Naive thymus-derived CD4-positive, alpha-beta T cell (primary cell): ENCODE measurements around the gene AICDA. TPM values are rescaled to one million over a fixed set of nuclear protein-coding genes. Genes with fewer than 3 reads are reported as not detected.
A peak's percentile ranks its signal among the peaks of the same experiment; 100 is the strongest.
"Not testable (repeated sequence)": the region's sequence is repeated elsewhere in the genome, so short reads cannot be mapped to it uniquely, and the experiment has no call there.

Experiments used
- ATAC-seq: fragments of 150-1000 bp; cut with Tn5 transposase; 2 replicates; pipeline ENCODE4 v1.10.0; 2021; ENCODE audit warnings: mild to moderate bottlenecking, moderate library complexity
- CTCF ChIA-PET: fragments of 350-600 bp; sonication (Branson Sonifier 250); formaldehyde crosslinking; loops from one replicate; lab custom pipeline; 2021; ENCODE audit warnings: antibody characterized with exemption; lab: Charles Lee
- POLR2A ChIA-PET: fragments of 350-600 bp; sonication (Branson Sonifier 250); formaldehyde crosslinking; loops from one replicate; lab custom pipeline; 2021; ENCODE audit warnings: antibody characterized with exemption, inconsistent platforms; lab: Charles Lee
- DNase-seq, 9 donors: peaks; one replicate each; pipeline versions ENCODE4 v3.0.0 to v3.0.0-alpha.2; 2020 to 2022; ENCODE audit warnings: mixed read lengths in 1 of 9
- H3K27ac ChIP-seq: one replicate; pipeline ENCODE4 v1.7.0; 2013; ENCODE audit warnings: mild to moderate bottlenecking, low read depth, low read length, moderate library complexity
- H3K27me3 ChIP-seq, 2 donors: one replicate each; pipeline ENCODE4 v1.7.0; 2013; ENCODE audit warnings: low read length in 2 of 2, mild to moderate bottlenecking in 2 of 2, moderate library complexity in 2 of 2; ENCODE audit not compliant: control insufficient read depth in 2 of 2, insufficient read depth in 2 of 2
- H3K36me3 ChIP-seq, 3 experiments: 1 replicate in 2 of 3; 2 replicates in 1 of 3; pipeline ENCODE4 v1.7.0; 2013; ENCODE audit warnings: low read length in 3 of 3, mild to moderate bottlenecking in 3 of 3, moderate library complexity in 1 of 3; ENCODE audit not compliant: insufficient read depth in 3 of 3, control insufficient read depth in 2 of 3
- H3K4me1 ChIP-seq, 2 donors: one replicate each; pipeline ENCODE4 v1.7.0; 2013; ENCODE audit warnings: low read length in 2 of 2, mild to moderate bottlenecking in 2 of 2, moderate library complexity in 1 of 2; ENCODE audit not compliant: control insufficient read depth in 2 of 2, insufficient read depth in 2 of 2
- H3K4me3 ChIP-seq: 2 replicates; pipeline ENCODE4 v1.7.0; 2013; ENCODE audit warnings: mild to moderate bottlenecking, low read length
- H3K9me3 ChIP-seq, 3 experiments: 1 replicate in 2 of 3; 2 replicates in 1 of 3; pipeline ENCODE4 v1.7.0; 2013; ENCODE audit warnings: low read length in 3 of 3; ENCODE audit not compliant: control insufficient read depth in 2 of 3
- H3K27ac Mint-ChIP-seq, 9 donors: one replicate each; pipeline ENCODE4 v1.8.0; 2020 to 2022; ENCODE audit warnings: mixed read lengths in 9 of 9, mild to moderate bottlenecking in 8 of 9, moderate library complexity in 5 of 9, inconsistent platforms in 2 of 9
- H3K27me3 Mint-ChIP-seq, 5 donors: one replicate each; pipeline ENCODE4 v1.8.0; 2021 to 2022; ENCODE audit warnings: mixed read lengths in 5 of 5, mild to moderate bottlenecking in 1 of 5
- H3K36me3 Mint-ChIP-seq, 5 donors: one replicate each; pipeline ENCODE4 v1.8.0; 2020 to 2022; ENCODE audit warnings: mixed read lengths in 5 of 5, mild to moderate bottlenecking in 3 of 5, inconsistent platforms in 1 of 5
- H3K4me1 Mint-ChIP-seq, 7 donors: one replicate each; pipeline ENCODE4 v1.8.0; 2020 to 2022; ENCODE audit warnings: mixed read lengths in 7 of 7, mild to moderate bottlenecking in 3 of 7, inconsistent platforms in 1 of 7
- H3K4me3 Mint-ChIP-seq, 10 donors: one replicate each; pipeline ENCODE4 v1.8.0; 2020 to 2022; ENCODE audit warnings: mild to moderate bottlenecking in 10 of 10, mixed read lengths in 10 of 10, moderate library complexity in 6 of 10, inconsistent platforms in 2 of 10
- H3K9me3 Mint-ChIP-seq, 11 donors: one replicate each; pipeline ENCODE4 v1.8.0; 2020 to 2022; ENCODE audit warnings: mixed read lengths in 11 of 11, mild to moderate bottlenecking in 4 of 11, inconsistent platforms in 1 of 11, moderate library complexity in 1 of 11
- intact Hi-C, 2 donors: fragments of 100-400 bp; cut with micrococcal nuclease; formaldehyde crosslinking; loops; one replicate each; pipeline ENCODE4 v1.15.1; 2023
- polyA plus RNA-seq, 2 donors: library from polyadenylated mRNA; unstranded; fragments of 300-500 nt; fragmentation: Illumina TruSeq; gene quantifications; one replicate each; pipeline ENCODE4 v1.2.3, GENCODE V29; 2021
- total RNA-seq, 6 experiments: library from RNA in 5 of 6; stranded (reverse) in 5 of 6; gene quantifications; 1 replicate in 5 of 6; 2 replicates in 1 of 6; pipeline ENCODE4 v1.2.3 and lab custom pipeline; 2021 to 2026

Gene AICDA
- total and polyA plus RNA-seq, 7 experiments from 2014 or later, result not detected

DNA sequence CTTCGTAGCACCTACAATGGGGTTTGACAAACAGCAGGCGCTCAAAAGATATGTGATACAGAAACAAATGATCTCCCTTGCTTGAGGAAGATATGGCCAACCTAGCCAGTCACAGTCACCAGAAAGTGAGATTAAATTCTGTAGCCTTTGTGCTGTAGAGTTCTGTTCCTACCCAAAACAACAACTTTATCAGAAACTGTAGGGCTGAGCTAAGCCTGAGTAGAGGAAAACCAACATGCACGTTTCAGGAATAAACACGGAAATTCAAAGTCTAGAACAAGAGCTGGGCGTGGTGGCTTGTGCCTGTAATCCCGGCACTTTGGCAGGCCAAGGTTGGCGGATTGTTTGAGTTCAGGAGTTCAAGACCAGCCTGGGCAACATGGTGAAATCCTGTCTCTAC is 23.0 kb downstream of the AICDA start:
- no peaks in the 10 kb centered on the region for H3K36me3 Mint-ChIP-seq
- no peaks in the 10 kb centered on the region for H3K9me3 ChIP-seq
- H3K27ac ChIP-seq, result no peak overlapping the region
- no peak overlapping the region for H3K27ac Mint-ChIP-seq
- H3K4me1 Mint-ChIP-seq, result peaks cover 0 to 5% (median 0%) of the 10 kb centered on the region in 7 donors
- ATAC-seq, result no peak
- intact Hi-C loops, result no loop called here
- no peaks in the 10 kb centered on the region for H3K27me3 ChIP-seq
- no peak overlapping the region for H3K4me3 Mint-ChIP-seq
- peaks cover 0 to 11% (median 0%) of the 10 kb centered on the region in 5 donors for H3K27me3 Mint-ChIP-seq
- H3K9me3 Mint-ChIP-seq, result no peaks in the 10 kb centered on the region
- ChIA-PET CTCF (interaction anchor here (1.0 kb wide), 1 partner anchor 45 kb away, joined by 3 read pairs; no protein-coding TSS in a partner anchor), POLR2A (no interaction called here)
- no peaks in the 10 kb centered on the region for H3K36me3 ChIP-seq
- H3K4me1 ChIP-seq, result no peaks in the 10 kb centered on the region
- no peak for DNase-seq
- no peak overlapping the region for H3K4me3 ChIP-seq

DNA sequence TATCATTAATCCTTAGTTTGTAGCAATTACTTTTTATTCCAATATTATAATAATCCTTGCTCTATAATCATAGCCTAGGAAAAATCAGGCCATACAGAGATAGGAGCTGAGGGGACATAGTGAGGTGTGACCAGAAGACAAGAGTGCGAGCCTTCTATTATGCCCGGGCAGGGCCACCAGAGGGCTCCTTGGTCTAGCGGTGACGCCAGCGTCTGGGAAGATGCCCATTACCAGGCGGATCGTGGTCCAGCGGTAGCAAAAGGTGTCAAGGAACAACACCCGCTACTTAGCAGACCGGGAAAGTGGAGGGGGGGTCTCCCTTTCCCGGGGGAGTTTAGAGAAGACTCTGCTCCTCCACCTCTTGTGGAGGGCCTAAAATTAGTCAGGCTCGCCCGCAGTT is 28.2 kb downstream of the AICDA start:
- H3K9me3 Mint-ChIP-seq, H3K4me3 Mint-ChIP-seq, DNase-seq, H3K4me1 ChIP-seq, CTCF ChIA-PET, intact Hi-C loops, H3K36me3 Mint-ChIP-seq, H3K4me3 ChIP-seq, H3K27me3 Mint-ChIP-seq, H3K27me3 ChIP-seq, H3K36me3 ChIP-seq, ATAC-seq, H3K27ac Mint-ChIP-seq, H3K27ac ChIP-seq, H3K9me3 ChIP-seq, POLR2A ChIA-PET, H3K4me1 Mint-ChIP-seq: not testable (repeated sequence)

DNA sequence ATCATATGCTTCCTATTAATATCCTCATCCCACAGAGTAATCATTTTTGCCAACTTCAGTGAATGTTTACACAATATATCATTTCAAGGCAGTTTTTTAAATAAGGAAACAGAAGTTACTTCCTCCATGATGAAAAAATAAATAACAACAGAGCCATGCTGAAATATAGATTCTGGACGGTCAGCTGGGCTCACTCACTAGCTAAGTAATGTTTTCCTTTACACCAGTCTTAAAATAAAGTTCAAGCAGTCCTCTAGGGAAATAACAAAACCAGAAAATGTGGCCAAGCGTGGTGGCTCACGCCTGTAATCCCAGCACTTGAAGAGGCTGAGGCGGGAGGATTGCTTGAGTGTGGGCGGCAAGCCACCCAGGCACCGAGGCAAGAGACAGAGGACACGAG is 28.7 kb downstream of the AICDA start:
- intact Hi-C loops, result no loop called here
- no peak for ATAC-seq
- ChIA-PET CTCF (no interaction called here), POLR2A (no interaction called here)
- H3K4me1 Mint-ChIP-seq, result peaks cover 0 to 1% (median 0%) of the 10 kb centered on the region in 7 donors
- Histone ChIP-seq H3K4me1 (no peaks in the 10 kb centered on the region), H3K4me3 (no peak overlapping the region), H3K27me3 (no peaks in the 10 kb centered on the region), H3K9me3 (no peaks in the 10 kb centered on the region), H3K36me3 (no peaks in the 10 kb centered on the region), H3K27ac (no peak overlapping the region)
- H3K4me3 Mint-ChIP-seq, result no peak overlapping the region
- H3K9me3 Mint-ChIP-seq, result peaks cover 0 to 1% (median 0%) of the 10 kb centered on the region in 11 donors
- H3K36me3 Mint-ChIP-seq, result no peaks in the 10 kb centered on the region
- no peak for DNase-seq
- no peak overlapping the region for H3K27ac Mint-ChIP-seq
- H3K27me3 Mint-ChIP-seq, result peaks cover 0 to 3% (median 0%) of the 10 kb centered on the region in 5 donors

DNA sequence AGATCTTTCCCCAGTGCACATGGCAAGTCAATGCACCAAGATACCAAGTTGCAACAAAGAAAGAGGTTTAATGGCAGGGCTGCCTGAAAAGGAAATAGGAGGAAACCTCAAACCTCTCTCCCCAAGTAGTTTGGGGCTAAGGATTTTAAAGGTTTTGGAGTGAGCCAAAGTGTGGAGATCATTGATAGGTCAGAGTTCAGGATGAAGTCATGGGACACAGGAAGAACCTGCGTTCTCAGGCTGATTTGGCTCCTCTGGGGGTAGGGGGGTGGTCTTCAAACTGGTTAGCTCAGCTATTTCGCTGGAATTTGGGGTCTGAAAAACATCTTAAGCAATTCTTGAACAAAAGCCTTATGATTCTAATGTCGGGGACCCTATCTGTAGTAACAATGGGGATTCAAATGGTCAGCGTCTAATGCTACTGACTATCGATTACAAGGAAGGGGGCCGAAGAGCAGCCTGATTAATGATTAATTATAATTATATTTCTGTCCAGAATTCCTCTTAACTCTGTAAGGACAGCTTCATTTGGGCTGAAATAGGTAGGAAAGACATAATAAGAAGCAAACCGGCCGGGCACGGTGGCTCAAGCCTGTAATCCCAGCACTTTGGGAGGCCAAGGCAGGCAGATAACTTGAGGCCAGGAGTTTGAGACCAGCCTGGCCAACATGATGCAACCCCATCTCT is 31.4 kb downstream of the AICDA start:
- CTCF ChIA-PET, result no interaction called here
- no peaks in the 10 kb centered on the region for H3K9me3 ChIP-seq
- Mint-ChIP-seq H3K27ac (no peak overlapping the region), H3K4me3 (no peak overlapping the region), H3K4me1 (peaks cover 0 to 1% (median 0%) of the 10 kb centered on the region in 7 donors), H3K36me3 (no peaks in the 10 kb centered on the region), H3K9me3 (peaks cover 0 to 1% (median 0%) of the 10 kb centered on the region in 11 donors), H3K27me3 (peaks cover 0 to 8% (median 0%) of the 10 kb centered on the region in 5 donors)
- H3K36me3 ChIP-seq, result no peaks in the 10 kb centered on the region
- no peaks in the 10 kb centered on the region for H3K27me3 ChIP-seq
- no peak overlapping the region for H3K4me3 ChIP-seq
- H3K4me1 ChIP-seq, result no peaks in the 10 kb centered on the region
- no peak overlapping the region for H3K27ac ChIP-seq
- POLR2A ChIA-PET, result no interaction called here
- no peak for DNase-seq
- intact Hi-C loops, result no loop called here
- no peak for ATAC-seq

DNA sequence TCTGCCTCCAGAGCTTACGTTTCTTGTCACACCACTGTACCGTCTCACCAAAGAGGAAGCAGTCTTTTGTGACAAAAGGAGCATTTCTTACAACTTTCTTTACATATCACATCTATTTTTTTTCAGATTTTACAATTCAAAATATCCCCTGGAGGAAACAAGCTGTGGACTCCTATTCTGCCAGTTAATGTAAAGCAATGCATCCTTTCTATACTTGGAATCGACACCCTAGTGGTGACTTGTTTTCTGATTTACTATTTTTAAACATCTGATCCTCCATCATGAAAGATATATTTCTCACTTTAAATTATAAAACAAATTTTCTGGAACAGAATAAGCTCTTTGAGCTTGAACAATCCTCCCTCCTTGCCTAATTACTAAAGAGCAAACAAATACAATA is 34.8 kb downstream of the AICDA start:
- Mint-ChIP-seq H3K4me1 (peaks cover 0 to 6% (median under 1%) of the 10 kb centered on the region in 7 donors), H3K27me3 (peaks cover 0 to 12% (median 0%) of the 10 kb centered on the region in 5 donors), H3K9me3 (no peaks in the 10 kb centered on the region), H3K4me3 (no peak overlapping the region), H3K36me3 (no peaks in the 10 kb centered on the region), H3K27ac (no peak overlapping the region)
- Histone ChIP-seq H3K36me3 (no peaks in the 10 kb centered on the region), H3K9me3 (no peaks in the 10 kb centered on the region), H3K4me3 (no peak overlapping the region), H3K27me3 (no peaks in the 10 kb centered on the region), H3K27ac (no peak overlapping the region), H3K4me1 (no peaks in the 10 kb centered on the region)
- ATAC-seq (no peak), DNase-seq (no peak)
- intact Hi-C loops, result no loop called here
- ChIA-PET POLR2A (no interaction called here), CTCF (no interaction called here)

DNA sequence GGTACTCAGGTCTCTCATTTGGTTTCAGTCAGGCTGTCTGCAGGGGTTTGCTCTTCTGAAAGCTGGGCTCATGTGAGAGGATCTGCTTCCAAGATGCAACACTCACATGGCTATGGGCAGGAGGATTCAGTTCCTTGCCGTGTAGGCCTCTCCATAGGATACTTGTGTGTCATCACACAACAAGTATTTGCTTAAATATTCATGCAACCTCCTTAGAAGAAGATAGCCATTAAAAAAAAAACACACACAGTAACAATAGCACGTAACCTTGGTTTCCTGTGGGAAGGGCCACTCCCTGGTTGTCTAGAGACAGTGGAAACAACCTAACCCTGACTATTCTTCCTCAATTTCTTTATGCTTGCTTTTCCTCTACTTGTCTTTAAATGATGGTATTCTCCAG is 40.2 kb downstream of the AICDA start:
- Mint-ChIP-seq H3K27ac (peak overlapping the region in 3 of 9 donors; percentile 10 to 73 (median 68)), H3K4me1 (peaks cover 8 to 13% (median 11%) of the 10 kb centered on the region in 7 donors), H3K4me3 (peak overlapping the region in 3 of 10 donors; percentile 6 to 54 (median 46)), H3K27me3 (peaks cover 0 to 8% (median 0%) of the 10 kb centered on the region in 5 donors), H3K36me3 (no peaks in the 10 kb centered on the region), H3K9me3 (peaks cover 0 to under 1% (median 0%) of the 10 kb centered on the region in 11 donors)
- H3K4me1 ChIP-seq, result peaks cover 0 to 5% of the 10 kb centered on the region in 2 donors
- CTCF ChIA-PET, result no interaction called here
- no peak overlapping the region for H3K4me3 ChIP-seq
- POLR2A ChIA-PET, result no interaction called here
- ATAC-seq (peak; percentile 86), DNase-seq (peak in 4 of 9 donors; percentile 1 to 5 (median 4))
- H3K9me3 ChIP-seq, result peaks cover 0 to 4% (median 0%) of the 10 kb centered on the region in 3 experiments
- H3K27ac ChIP-seq, result no peak overlapping the region
- intact Hi-C loops, result no loop called here
- no peaks in the 10 kb centered on the region for H3K36me3 ChIP-seq
- H3K27me3 ChIP-seq, result no peaks in the 10 kb centered on the region

DNA sequence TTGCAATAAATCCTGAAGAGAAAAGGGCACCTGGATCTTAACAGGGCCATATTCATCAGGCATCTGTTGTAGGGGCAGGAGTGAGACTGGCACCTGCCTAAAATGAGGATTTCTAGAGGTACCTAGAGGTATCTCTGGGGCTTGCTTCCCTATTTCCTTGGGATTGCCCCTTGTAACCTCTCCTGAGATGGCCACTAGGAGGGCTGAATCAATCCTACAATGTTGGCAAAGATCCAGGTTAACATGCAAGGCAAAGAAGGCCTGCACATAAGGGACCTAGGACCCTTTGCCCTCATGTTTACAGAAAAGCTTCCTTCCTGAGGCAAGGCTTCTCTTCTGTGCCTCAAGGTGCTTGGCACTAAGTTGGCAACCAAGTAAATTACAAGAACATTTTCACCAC is 46.1 kb downstream of the AICDA start:
- H3K4me3 ChIP-seq, result no peak overlapping the region
- POLR2A ChIA-PET, result no interaction called here
- no peak for ATAC-seq

More for the DNA sequence above, 46.1 kb downstream of the AICDA start:
- Histone ChIP-seq H3K27ac (no peak overlapping the region), H3K36me3 (no peaks in the 10 kb centered on the region), H3K4me1 (no peaks in the 10 kb centered on the region), H3K27me3 (peaks cover 0 to 4% of the 10 kb centered on the region in 2 donors), H3K9me3 (peaks cover 0 to 6% (median 0%) of the 10 kb centered on the region in 3 experiments)
- DNase-seq, result no peak
- H3K4me3 Mint-ChIP-seq, result no peak overlapping the region
- H3K27ac Mint-ChIP-seq, result no peak overlapping the region
- no peaks in the 10 kb centered on the region for H3K4me1 Mint-ChIP-seq
- H3K9me3 Mint-ChIP-seq, result peaks cover 0 to 31% (median 9%) of the 10 kb centered on the region in 11 donors
- H3K27me3 Mint-ChIP-seq, result peaks cover 3 to 8% (median 4%) of the 10 kb centered on the region in 5 donors
- intact Hi-C loops, result no loop called here
- H3K36me3 Mint-ChIP-seq, result peaks cover 0 to 10% (median 0%) of the 10 kb centered on the region in 5 donors
- CTCF ChIA-PET, result no interaction called here
